ENCODE measurements around the gene GATAD2A.

GATAD2A gene

DNA sequence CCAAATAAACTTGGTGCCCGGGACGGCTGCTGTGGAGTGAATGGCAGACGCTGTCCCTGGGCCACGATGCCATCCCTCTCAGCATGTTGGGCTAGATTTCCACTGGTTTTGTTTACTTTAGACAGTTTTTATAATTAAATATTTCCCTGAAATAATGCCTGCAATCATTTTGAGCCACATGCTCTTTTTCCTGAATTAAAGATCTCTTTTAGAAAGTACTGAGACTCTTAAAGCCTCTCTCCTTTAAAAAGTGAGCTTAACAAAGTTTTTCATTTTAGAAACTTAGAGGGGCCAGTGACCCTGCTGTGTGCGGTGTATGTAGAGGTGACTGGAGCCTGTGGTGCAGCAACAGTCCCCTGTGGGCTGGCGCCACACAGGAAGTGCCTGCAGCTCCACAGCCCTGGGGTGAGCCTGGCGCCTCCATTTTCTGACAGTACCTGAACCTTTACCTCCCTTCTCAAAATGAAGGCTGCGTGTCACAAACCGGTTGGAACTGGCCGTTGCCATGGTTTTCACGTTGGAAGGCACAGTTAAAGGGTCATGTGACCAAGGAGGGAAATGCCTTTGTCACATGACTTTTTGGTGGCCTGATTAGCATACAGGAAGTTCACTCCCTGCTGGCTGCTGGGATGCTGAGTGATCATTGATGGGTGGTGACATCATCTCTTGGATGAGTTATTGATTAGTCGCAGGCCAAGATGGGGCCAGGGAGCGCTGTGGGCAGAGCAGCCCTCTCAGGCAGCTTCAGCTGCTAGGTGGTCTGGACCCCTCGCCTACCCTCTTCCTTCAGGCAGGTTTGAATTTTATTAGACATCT is 83.6 kb downstream of the GATAD2A start:
- peak; percentile 64 to 69 for DNase-seq (ENCODE audit: low read depth in 2 of 2)

DNA sequence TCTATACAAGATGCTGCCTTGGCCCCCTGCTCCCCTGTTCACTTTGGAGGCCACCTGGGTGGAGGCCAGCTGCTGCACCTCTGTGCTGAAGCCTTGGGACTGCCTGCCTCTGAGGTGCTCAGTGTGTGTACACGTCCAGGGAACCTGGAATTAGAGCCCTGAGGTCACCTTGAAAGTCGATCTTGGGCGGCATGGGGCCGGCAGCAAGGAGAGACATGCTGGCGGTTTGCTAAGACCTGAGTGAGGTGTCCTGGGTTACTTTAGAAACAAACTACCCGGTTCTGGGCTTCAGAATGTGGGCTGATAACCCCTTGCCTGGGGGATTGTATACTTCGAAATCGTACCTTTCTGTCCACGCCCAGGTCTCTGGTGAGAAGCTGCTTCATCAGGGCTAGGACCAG is 84.3 kb downstream of the GATAD2A start:
- DNase-seq (ENCODE audit: low read depth in 2 of 2), result no peak

DNA sequence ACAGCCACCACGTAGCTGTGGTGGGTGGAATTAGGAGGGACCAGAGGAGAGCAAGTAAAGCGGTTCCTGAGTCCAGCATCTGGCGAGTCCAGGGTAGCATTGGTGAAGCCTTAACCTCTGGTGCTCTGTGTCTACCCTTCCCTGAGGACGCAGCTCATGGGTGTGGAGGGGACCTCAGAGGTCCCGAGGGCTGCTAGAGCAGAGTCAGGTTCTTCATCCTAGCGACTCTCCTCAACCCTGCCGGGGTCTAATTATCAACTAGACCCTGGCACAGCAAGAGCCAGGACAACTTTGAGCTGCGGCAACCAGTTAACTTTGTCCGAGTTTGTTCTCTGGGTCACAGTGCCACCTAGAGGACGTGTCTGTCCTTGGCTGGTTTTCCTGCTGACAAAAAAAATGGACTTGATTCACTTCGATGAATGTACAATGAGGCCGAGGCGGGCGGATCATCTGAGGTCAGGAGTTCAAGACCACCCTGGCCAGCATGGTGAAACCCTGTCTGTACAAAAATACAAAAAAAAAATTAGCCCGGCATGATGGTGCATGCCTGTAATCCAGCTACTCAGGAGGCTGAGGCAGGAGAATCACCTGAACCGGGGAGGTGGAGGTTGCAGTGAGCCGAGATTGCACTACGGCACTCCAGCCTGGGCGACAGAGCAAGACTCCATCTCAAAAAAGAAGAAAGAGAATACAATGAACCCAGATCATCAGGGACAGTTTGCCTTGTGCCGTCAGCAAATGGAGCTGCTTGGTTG is 84.9 kb downstream of the GATAD2A start:
- DNase-seq (ENCODE audit: low read depth in 2 of 2), result peak; percentile 66 to 70

DNA sequence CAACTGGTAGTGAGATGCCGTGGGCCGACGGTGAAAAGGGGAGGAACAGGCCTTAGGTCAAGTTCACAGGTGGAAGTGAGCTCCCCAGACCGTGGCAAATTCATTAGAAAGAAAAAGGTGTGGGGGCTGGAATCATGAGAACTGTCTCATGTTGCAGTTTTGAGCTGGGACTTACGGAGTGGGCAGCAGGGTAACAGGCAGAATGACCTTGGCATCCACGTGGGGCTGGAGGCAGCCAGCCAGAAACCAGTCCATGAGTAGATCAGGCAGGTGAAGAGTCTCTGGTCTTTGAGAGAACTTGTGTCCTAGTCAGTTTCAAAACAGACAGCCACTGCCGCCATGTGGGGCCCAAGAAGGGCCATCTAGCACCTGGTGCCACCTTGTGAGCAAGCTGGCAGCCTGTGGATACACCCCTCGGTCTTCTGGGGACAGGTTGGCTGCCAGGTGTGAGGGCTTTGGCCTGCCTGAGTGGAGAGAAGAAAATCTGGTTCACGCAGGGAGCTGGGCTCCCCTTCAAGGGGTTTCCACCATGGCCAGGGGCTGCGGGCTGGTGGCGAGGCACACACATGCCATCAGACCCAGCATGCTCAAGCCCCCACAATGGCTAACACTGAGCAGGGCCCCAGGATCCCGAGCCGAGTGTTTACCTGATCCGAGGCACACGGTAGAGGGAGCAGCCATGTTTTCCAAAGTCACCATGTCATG is 86.0 kb downstream of the GATAD2A start:
- DNase-seq (ENCODE audit: low read depth in 2 of 2), result no peak

DNA sequence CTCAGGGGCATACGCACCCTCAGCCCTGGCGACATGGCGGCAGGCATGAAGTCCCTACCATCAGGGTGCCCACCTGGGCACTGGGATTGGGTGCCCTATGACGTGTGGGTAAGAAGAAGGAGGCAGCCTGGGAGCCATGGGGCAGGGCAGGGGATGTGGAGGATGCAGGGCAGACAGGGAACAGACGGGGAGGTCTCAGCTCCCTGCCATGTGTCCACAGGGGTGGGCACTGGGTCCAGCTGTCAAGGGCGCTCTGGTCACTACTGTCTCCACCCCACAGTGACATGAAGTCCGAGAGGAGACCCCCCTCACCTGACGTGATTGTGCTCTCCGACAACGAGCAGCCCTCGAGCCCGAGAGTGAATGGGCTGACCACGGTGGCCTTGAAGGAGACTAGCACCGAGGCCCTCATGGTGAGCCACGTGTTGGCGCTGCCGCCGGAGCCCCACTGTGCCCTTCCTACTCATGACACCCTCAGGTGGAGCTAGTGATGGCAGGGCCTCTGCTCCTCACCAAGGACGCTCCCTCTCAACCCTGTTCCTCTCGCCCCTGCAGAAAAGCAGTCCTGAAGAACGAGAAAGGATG is 86.6 kb downstream of the GATAD2A start:
- no peak for DNase-seq (ENCODE audit: low read depth in 2 of 2)

DNA sequence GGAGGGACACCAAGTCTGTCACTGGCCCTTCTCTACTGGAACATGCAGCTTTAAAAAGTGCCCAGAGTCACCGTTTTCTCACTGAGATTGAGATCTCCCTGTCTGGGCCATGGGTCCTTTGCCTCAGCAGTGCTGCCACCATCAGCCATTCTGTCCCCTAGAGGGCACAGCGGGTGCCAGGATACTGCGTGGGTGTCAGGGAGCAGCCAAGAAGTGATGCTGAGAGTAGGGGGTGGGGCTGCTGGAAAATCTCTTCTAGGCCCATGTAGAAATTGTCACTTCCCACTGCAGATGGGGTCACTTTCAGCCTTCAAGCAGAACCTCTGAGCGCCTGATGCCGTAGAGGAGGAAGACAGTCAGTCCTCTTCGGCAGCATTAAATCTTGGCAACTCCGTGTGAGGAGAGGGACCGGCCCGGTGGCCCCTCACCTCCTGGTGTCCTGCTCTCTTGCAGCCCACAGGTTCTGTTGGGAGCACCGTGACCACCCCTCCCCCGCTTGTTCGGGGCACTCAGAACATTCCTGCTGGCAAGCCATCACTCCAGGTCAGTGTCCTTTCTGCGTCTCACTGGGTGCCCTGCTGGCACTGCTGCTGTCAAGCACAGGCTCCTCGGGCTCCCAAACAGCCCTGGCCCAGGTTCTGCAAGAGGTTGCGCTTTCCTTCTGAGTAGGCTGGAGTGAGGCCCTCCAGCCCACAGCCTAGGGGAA is 88.5 kb downstream of the GATAD2A start:
- DNase-seq (ENCODE audit: low read depth in 2 of 2), result no peak

DNA sequence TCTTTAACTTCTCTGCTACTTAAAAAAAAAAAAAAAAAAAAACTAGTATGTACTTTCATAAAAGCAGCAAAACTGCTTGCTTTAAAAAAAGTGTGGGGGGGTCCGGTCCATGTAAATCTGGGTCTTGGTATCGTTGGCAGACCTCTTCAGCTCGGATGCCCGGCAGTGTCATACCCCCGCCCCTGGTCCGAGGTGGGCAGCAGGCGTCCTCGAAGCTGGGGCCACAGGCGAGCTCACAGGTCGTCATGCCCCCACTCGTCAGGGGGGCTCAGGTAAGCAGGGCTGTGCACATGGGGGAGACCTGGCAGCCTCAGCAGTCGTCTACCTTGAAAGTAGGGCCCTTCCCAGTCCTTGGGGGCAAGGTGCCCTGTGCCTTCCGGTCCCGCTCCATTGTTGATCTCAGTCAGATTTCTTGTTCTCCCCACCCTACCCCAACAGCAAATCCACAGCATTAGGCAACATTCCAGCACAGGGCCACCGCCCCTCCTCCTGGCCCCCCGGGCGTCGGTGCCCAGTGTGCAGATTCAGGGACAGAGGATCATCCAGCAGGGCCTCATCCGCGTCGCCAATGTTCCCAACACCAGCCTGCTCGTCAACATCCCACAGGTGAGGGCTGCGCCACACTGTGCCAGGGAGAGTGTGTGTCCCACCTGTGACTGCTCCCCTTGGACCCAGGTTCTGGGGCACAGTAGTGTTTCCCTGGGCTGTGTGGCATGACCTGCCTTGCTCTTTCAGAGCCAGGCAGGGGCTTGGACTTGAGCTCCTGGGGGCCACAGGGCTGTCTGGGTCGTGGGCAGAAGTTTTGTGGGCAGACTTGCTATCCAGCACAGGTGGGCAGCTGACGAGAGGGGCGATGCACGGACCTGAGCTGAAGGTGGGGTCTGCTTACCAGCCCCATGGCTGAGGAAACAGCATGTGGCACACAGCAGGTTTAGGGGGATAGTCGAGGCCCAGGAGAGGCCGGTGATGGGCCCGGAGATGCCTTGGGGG is 90.4 kb downstream of the GATAD2A start:
- DNase-seq (ENCODE audit: low read depth in 2 of 2), result no peak

DNA sequence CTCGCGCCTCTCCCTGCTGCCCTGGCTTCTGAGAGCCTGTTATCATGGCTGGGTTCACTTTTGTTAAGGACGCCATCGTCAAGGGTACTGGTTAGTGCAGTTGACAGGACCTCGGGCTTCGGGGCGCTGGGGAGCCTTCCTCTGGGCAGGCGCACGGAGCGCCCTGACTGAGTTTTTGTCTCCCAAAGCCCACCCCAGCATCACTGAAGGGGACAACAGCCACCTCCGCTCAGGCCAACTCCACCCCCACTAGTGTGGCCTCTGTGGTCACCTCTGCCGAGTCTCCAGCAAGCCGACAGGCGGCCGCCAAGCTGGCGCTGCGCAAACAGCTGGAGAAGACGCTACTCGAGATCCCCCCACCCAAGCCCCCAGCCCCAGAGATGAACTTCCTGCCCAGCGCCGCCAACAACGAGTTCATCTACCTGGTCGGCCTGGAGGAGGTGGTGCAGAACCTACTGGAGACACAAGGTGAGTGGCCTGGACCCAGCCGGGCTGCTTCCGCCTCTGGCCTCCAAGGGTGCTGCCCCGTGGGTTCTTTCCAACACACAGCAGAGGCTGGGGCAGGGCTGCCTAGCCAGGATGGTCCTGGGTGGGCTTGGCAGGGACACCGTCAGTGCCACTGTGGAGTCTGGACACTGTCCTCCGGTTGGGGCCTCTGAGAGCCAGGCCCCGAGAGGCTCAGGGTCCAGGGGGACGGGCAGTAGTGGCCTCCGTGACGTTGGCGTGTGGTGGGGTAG is 92.9 kb downstream of the GATAD2A start:
- DNase-seq (ENCODE audit: low read depth in 2 of 2), result no peak

DNA sequence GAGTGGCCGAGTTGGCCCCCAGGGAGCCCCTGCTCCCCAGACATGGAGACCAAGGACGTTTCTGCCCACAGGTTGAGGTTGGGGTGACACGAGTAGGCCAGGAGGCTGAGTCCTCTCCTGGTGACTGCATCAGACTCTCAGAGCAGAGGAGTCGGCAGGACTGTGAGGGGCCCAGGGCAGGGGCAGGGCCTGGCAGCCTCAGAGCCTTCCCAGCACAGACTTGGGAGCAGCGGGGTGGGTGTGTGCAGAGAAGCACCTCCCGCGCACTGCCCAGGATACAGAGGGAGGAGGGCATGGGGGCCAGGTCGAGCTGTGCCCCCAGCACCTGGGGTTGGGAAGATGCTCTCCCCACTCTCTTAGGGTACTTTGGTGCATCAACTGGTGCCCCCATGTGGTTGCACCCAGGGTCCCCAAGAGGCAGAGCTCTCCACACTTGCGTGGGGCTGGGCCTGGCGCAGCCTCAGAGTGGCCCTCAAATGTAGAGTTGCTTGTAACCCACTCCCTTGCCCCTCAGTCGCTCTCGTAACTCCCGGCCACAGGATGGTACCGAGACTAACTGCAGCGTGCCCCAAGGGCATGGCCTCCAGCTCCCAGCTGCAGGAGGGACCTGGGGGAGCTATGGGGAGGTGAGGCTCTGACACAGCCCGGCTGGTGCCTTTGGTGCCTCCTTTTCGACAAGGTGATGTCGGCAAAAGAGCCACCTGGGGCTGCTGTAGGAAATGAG is 94.0 kb downstream of the GATAD2A start:
- no peak for DNase-seq (ENCODE audit: low read depth in 2 of 2)

DNA sequence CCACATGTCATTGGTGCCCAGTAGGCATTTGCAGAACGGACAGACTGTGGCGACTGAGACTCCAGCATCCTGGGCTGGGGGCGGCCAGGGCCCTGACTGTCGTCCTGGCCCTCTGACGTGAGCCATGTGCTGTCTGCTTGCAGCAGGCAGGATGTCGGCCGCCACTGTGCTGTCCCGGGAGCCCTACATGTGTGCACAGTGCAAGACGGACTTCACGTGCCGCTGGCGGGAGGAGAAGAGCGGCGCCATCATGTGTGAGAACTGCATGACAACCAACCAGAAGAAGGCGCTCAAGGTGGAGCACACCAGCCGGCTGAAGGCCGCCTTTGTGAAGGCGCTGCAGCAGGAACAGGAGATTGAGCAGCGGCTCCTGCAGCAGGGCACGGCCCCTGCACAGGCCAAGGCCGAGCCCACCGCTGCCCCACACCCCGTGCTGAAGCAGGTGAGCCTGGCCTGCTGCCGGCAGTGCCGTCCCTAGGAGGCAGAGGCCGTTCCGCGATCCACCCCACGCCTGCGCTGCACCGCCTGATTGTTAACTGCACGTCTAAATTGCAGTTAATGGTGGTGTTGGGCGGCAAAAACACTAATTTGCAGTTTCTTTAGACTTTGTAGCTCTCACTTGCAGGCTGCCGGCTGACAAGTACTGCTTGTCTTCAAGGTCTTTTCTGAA is 95.6 kb downstream of the GATAD2A start:
- no peak for DNase-seq (ENCODE audit: low read depth in 2 of 2)

DNA sequence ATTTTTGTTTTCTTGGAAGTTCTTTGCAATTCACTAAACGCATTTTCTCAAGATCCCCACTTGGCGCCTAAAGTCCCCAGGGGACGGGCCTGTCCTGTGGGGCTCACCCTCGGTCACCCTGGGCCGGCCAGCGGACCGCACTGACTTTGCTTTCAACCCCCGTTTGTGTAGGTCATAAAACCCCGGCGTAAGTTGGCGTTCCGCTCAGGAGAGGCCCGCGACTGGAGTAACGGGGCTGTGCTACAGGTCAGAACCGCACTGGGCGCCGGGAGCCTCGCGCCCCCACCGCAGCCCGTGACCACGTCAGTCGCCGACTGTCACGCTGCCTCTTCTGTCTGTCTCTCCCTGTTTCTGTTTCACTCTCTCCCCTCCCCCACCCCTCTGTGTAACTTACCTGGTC is 96.3 kb downstream of the GATAD2A start:
- DNase-seq (ENCODE audit: low read depth in 2 of 2), result no peak

DNA sequence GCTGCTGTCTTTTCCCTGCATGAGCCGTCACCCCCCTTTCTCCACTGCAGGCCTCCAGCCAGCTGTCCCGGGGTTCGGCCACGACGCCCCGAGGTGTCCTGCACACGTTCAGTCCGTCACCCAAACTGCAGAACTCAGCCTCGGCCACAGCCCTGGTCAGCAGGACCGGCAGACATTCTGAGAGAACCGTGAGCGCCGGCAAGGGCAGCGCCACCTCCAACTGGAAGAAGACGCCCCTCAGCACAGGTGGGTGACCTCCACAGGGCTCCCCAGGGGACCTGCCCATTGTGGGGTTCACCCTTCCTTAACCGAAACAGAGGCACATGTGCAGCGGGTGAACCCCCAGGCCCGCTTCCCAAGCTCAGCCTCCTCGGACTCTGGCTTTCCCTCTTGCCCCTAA is 96.8 kb downstream of the GATAD2A start:
- no peak for DNase-seq (ENCODE audit: low read depth in 2 of 2)

DNA sequence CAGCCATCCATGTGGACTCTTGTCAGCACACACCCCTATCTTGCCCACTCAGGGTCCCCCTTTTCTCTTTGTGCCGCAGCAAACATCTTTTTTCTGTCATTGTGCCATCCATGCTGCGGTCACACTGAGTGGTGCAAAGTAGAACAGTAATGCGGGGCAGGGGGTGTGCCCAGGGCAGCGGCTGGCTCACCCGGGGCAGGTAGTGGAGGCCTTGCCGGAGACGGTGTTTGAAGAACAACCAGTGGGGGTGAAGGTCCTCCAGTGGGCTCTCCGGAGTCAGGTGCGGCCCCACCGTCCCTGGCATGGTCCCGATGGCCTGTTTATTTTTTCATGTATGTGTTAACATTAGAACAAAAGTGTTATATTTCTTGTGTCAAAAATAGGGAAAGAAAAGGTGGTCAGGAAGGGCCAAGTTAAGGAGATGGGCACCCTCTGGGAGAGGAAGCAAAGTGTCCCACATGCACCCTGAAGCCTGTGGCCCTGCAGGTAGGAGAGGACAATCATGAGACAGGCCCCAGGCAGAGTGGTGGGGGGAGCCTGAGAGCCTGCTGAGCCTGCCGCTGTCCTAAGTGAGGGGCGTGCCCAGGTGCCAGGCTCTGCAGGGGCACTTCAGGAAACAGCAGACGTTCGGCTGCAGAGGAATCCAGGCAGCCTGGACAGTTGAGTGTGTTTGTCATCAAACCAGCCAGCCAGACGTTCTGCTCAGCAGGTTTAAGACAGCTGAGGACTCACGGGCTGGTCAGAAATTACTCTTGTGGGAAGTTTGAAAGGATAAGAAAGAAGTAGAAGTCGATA is 97.5 kb downstream of the GATAD2A start:
- DNase-seq (ENCODE audit: low read depth in 2 of 2), result no peak

DNA sequence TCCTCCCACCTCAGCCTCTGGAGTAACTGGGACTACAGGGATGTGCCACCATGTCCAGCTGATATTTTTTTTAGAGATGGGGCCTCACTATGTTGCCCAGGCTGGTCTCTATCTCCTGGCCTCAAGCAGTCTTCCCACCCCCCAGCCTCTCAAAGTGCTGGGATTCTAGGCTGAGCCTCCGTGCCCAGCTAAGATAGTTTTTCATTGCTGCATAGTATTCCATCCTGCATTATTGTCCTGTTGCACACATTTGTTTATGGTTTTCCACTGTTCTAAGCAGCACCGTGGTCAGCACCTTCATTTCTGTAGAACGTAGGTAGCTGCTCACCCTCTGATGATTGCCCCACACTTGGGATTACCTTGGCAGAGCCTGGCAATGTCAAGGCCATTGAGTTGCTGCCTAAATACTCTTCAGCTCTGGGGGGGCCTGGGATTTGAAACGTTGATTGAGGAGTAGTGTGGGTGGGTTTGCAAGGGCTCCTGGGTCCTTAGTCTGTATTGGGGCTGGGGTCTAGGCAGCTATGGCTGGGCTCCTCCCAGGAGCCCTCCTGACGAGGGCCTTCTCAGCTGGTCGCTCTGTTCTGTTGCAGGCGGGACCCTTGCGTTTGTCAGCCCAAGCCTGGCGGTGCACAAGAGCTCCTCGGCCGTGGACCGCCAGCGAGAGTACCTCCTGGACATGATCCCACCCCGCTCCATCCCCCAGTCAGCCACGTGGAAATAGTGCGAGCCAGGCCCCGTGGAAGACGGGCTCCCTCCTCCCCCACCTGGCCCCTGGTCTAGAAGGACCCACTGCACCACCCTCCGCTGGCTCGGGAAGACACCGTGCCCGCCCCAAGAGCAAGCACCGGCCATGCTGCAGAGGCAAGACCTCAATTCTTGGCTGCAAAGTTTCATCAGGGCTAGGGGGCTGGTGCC is 99.5 kb downstream of the GATAD2A start:
- DNase-seq (ENCODE audit: low read depth in 2 of 2), result no peak

DNA sequence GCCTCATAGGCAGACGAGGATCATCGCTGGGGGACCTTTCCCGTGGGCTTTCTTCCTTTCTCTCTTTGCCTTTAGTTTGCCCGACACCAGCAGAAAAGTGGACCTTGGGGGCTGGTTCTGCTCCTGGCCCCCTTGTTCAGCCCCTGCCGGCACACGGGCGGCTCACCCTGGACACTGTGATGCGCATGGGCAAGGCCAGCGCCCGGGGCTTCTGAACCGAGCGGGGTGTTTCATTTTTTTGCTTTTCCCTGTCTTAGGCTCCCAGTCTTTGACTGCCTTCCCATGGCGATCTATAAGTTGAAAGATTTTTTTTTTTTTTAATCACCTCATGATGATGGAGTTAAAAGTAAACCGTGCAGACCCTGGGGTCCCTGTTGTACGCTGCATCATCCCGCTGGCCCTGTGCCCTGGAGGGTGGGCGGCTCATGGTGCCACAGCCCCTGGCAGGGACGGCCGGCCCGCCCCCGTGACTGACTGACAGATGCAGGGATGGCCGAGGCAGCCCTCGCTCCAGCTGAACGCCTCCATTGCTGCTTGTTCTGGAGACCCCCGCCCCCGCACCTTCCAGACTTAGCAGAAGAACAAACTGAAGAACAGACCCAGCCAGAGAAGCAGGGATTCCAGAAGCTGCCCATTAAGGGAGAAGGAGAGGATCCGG is 100.3 kb downstream of the GATAD2A start:
- DNase-seq (ENCODE audit: low read depth in 2 of 2), result no peak

DNA sequence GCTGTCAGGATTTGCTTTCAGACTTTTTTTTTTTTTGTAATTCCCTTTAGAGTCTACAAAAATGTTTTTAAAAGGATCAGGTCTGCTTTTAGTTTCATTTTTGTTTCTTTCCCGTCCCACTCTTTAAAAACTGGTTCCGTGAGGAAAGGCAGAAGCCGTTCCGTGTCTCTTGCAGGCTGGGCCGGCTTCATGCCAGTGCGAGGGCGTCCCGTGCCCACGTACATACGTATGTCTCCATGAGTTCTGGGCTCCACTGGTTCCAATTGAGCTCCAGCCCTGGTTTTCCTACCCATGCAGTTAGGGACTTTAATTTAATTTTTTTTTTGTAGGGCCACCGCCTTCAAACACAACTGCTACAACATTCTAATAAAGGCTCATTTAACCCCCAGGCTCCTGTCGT is 101.1 kb downstream of the GATAD2A start:
- DNase-seq (ENCODE audit: low read depth in 2 of 2), result no peak
